K562 (cell line): ENCODE results near the gene SEC22C. TPM values are rescaled to one million over a fixed set of nuclear protein-coding genes. Genes with fewer than 3 reads are reported as not detected.

Source experiments
- ATAC-seq: fragments of 200-7000 bp; cut with Tn5 transposase; 3 replicates; pipeline ENCODE4 v1.9.1; 2020; ENCODE audit warnings: moderate library complexity
- BruUV-seq: library from RNA; stranded (reverse); fragments of 400-500 nt; replicated peaks from 2 replicates; lab custom pipeline; 2021; lab: Mats Ljungman, UMichigan
- CTCF ChIA-PET: fragments of 300-600 bp; formaldehyde crosslinking; extraction: SDS; loops from one replicate; lab custom pipeline; 2021; ENCODE audit warnings: low intra/inter-chr PET ratio; lab: Yijun Ruan, JAX
- POLR2A ChIA-PET: fragments of 300-600, 350-650 bp; sonication (Branson Sonifier 250); formaldehyde crosslinking; extraction: SDS; loops from one replicate; lab custom pipeline; 2021; ENCODE audit warnings: antibody characterized with exemption, inconsistent platforms; lab: Yijun Ruan, JAX
- DNase-seq, 4 experiments: peaks; one replicate each; pipeline versions ENCODE4 v3.0.0 to v3.0.0-alpha.2; 2011 to 2018; ENCODE audit warnings: low spot score in 3 of 4, mixed read lengths in 3 of 4; ENCODE audit errors: extremely low read depth in 1 of 4
- FAIRE-seq: peaks from 2 replicates; lab custom pipeline; 2011; peaks lifted over from hg19 to GRCh38; lab: Jason Lieb, UNC
- H2AFZ ChIP-seq: 2 replicates; pipeline ENCODE4 v1.6.0; 2011; ENCODE audit warnings: low read depth, low read length, control low read depth, inconsistent platforms
- H3K27ac ChIP-seq: fragments of 200-600 bp; 3 replicates; pipeline ENCODE4 v1.8.0; 2011; ENCODE audit warnings: low read depth, mild to moderate bottlenecking, control low read depth, inconsistent platforms, low read length, moderate library complexity, mixed read lengths; ENCODE audit errors: extremely low read depth
- H3K27me3 ChIP-seq, 2 experiments: fragments of 300-600 bp in 1 of 2; 2 replicates in 1 of 2; 3 replicates in 1 of 2; pipeline versions ENCODE4 v1.6.0 to v1.8.0; 2011; ENCODE audit warnings: inconsistent platforms in 2 of 2, low read length in 2 of 2, mild to moderate bottlenecking in 1 of 2, mixed read lengths in 1 of 2, moderate library complexity in 1 of 2; ENCODE audit not compliant: control insufficient read depth in 2 of 2, insufficient read depth in 2 of 2
- H3K36me3 ChIP-seq: fragments of 300-600 bp; 3 replicates; pipeline ENCODE4 v1.8.0; 2011; ENCODE audit warnings: mild to moderate bottlenecking, low read length, inconsistent platforms; ENCODE audit not compliant: control insufficient read depth, insufficient read depth
- H3K4me1 ChIP-seq, 2 experiments: fragments of 200-600 bp in 1 of 2; replicated peaks in 1 of 2; 2 replicates in 1 of 2; 3 replicates in 1 of 2; pipeline versions ENCODE4 v1.5.1 to v1.8.0; 2011; ENCODE audit warnings: inconsistent platforms in 2 of 2, low read length in 2 of 2, mild to moderate bottlenecking in 1 of 2, mixed read lengths in 1 of 2, moderate library complexity in 1 of 2; ENCODE audit not compliant: control insufficient read depth in 2 of 2, insufficient read depth in 2 of 2
- H3K4me2 ChIP-seq: 2 replicates; pipeline ENCODE4 v1.6.1; 2011; ENCODE audit warnings: low read length, control low read depth, inconsistent platforms, mixed read lengths; ENCODE audit not compliant: insufficient read depth
- H3K4me3 ChIP-seq: fragments of 200-600 bp; sonication (generic), shearing (Covaris generic); 2 replicates; pipeline ENCODE4 v1.5.1; 2016; ENCODE audit warnings: control low read depth, inconsistent platforms
- H3K79me2 ChIP-seq: fragments of 200-600 bp; 3 replicates; pipeline ENCODE4 v1.8.0; 2011; ENCODE audit warnings: low read length, inconsistent platforms; ENCODE audit not compliant: control insufficient read depth, insufficient read depth
- H3K9ac ChIP-seq, 2 experiments: 2 replicates each; pipeline versions ENCODE4 v1.6.0 to v1.6.1; 2011; ENCODE audit warnings: low read depth in 2 of 2, low read length in 2 of 2, control low read depth in 1 of 2, inconsistent platforms in 1 of 2, mild to moderate bottlenecking in 1 of 2, mixed read lengths in 1 of 2; ENCODE audit not compliant: insufficient read depth in 1 of 2
- H3K9me1 ChIP-seq: one replicate; pipeline ENCODE4 v1.6.0; 2011; ENCODE audit warnings: inconsistent platforms, mild to moderate bottlenecking, low read length, moderate library complexity; ENCODE audit not compliant: control insufficient read depth, insufficient read depth
- H3K9me3 ChIP-seq: replicated peaks from 2 replicates; pipeline ENCODE4 v1.5.1; 2011; ENCODE audit warnings: low read depth, low read length, inconsistent platforms; ENCODE audit not compliant: control insufficient read depth, insufficient read depth
- H4K20me1 ChIP-seq: replicated peaks from 2 replicates; pipeline ENCODE4 v1.6.1; 2011; ENCODE audit warnings: low read length, inconsistent platforms, mixed read lengths; ENCODE audit not compliant: control insufficient read depth, insufficient read depth
- CREBBP ChIP-seq: IDR thresholded peaks from one replicate; pipeline ENCODE4 v1.6.1; 2012; ENCODE audit warnings: low read depth, mild to moderate bottlenecking, control low read depth, inconsistent platforms, low read length
- CSDE1 ChIP-seq, 2 experiments: fragments of 450-650 bp; IDR thresholded peaks; 2 replicates each; pipeline ENCODE4 v1.6.1; 2016; ENCODE audit warnings: mild to moderate bottlenecking in 1 of 2
- HNRNPUL1 ChIP-seq: fragments of 200-400 bp; formaldehyde crosslinking; IDR thresholded peaks from 2 replicates; pipeline ENCODE4 v1.6.1; 2017; ENCODE audit warnings: low read length
- JUN ChIP-seq, 2 experiments: sonication (generic) in 1 of 2; formaldehyde crosslinking in 1 of 2; IDR thresholded peaks; 2 replicates each; pipeline versions ENCODE4 v1.6.1 to v1.8.0; 2012 to 2022; ENCODE audit warnings: borderline replicate concordance in 2 of 2, mild to moderate bottlenecking in 2 of 2, improper control_type of control experiment in 1 of 2, low read depth in 1 of 2, low read length in 1 of 2, missing genetic modification reagents in 1 of 2
- KAT7 ChIP-seq: sonication (generic); formaldehyde crosslinking; IDR thresholded peaks from 2 replicates; pipeline ENCODE4 v1.8.0; 2022; ENCODE audit warnings: missing genetic modification reagents, mild to moderate bottlenecking, borderline replicate concordance
- RBBP5 ChIP-seq: fragments of 200-600 bp; sonication (generic); IDR thresholded peaks from 2 replicates; pipeline ENCODE4 v1.6.1; 2012; ENCODE audit warnings: borderline replicate concordance, mild to moderate bottlenecking, low read length, control low read depth, inconsistent platforms; ENCODE audit not compliant: insufficient read depth, poor library complexity, severe bottlenecking
- RBM39 ChIP-seq: fragments of 200-400 bp; formaldehyde crosslinking; optimal IDR thresholded peaks from 2 replicates; pipeline ENCODE3; 2018; ENCODE audit warnings: low read depth, low read length
- SNRNP70 ChIP-seq: fragments of 200-400 bp; formaldehyde crosslinking; optimal IDR thresholded peaks from 2 replicates; pipeline ENCODE3; 2017; ENCODE audit warnings: low read depth, low read length
- SP1 ChIP-seq: sonication (generic); formaldehyde crosslinking; IDR thresholded peaks from 2 replicates; pipeline ENCODE4 v1.8.1; 2022; ENCODE audit warnings: mild to moderate bottlenecking, missing genetic modification reagents
- ZNF592 ChIP-seq: fragments of 450-650 bp; IDR thresholded peaks from 2 replicates; pipeline ENCODE4 v1.6.1; 2017; ENCODE audit warnings: antibody characterized with exemption, mild to moderate bottlenecking
- WGBS: fragments of 100-300 bp; shearing (Covaris generic); methylation state at CpG from one replicate; pipeline ENCODE4 v1.1.6; 2016; ENCODE audit warnings: low coverage, mixed read lengths; ENCODE audit not compliant: insufficient coverage; ENCODE audit errors: missing lambda C conversion rate; 5-methylcytosine and 5-hydroxymethylcytosine counted together
- in situ Hi-C: fragments of 300-500 bp; cut with MboI; formaldehyde crosslinking; loops from 4 replicates; pipeline ENCODE4 v1.15.0; 2018; ENCODE audit warnings: inconsistent platforms, mixed read lengths
- intact Hi-C: fragments of 100-400 bp; cut with micrococcal nuclease; formaldehyde crosslinking; loops from 2 replicates; pipeline ENCODE4 v1.14.2; 2022
- polyA plus RNA-seq, 8 experiments: library from polyadenylated mRNA; depleted of rRNA in 4 of 8; stranded (reverse) in 5 of 8; unstranded in 3 of 8; fragments of >200 nt; fragmentation: Nextera tagmentation in 2 of 8; fragmentation: Illumina TruSeq in 1 of 8; extraction: Ambion mirVana in 2 of 8; extraction: Trizol in 1 of 8; gene quantifications; 2 replicates each; pipeline versions ENCODE4 v1.2.1 to v1.2.3, GENCODE V29; 2011 to 2014; ENCODE audit warnings: inconsistent platforms in 1 of 8, missing spikeins in 1 of 8
- total RNA-seq, 7 experiments: library from RNA; depleted of rRNA in 6 of 7; stranded (reverse); fragments of >200 nt in 6 of 7; fragmentation: Illumina TruSeq in 2 of 7; extraction: Trizol in 2 of 7; gene quantifications; 2 replicates each; pipeline versions ENCODE4 v1.2.1 to v1.2.3, GENCODE V29; 2011 to 2021; ENCODE audit warnings: low replicate concordance in 1 of 7

Gene SEC22C
- total and polyA plus RNA-seq, 9 of the 15 experiments (the other 6 are each of a cell fraction or from before 2014, with no cell fraction given): 35.6 to 68.4 (median 50.7) TPM

- TF ChIP-seq KAT7 (CRISPR knock-in tag) (no peak), CSDE1 (IDR thresholded peaks at IDR 0.05) (no peak), CREBBP (no peak), RBM39 (no peak), JUN (IDR thresholded peaks at IDR 0.05; ENCODE audit: borderline replicate concordance, low read depth, low read length) (no peak), JUN (CRISPR knock-in tag; IDR thresholded peaks at IDR 0.05; ENCODE audit: borderline replicate concordance) (no peak), SNRNP70 (no peak)
- TF ChIP-seq, all 486 proteins: peak for 10
These were observed 11.9 kb upstream of the SEC22C start (continued) for GRCh38 chr3:42593635-42594034.

- WGBS: 22% methylated on average over 4 of the region's 4 CpGs
- FAIRE-seq (peak; percentile 26), DNase-seq (no peak), ATAC-seq (peak; percentile 0; the same call in 1 of the 3 replicates)
- H3K9me3 ChIP-seq: no peaks in the 10 kb centered on the region
- H3K4me2 ChIP-seq: peak overlapping the region; percentile 83
- H3K27ac ChIP-seq: peak overlapping the region; percentile 71
- H3K9me1 ChIP-seq: no peaks in the 10 kb centered on the region
- H3K27me3 ChIP-seq: no peaks in the 10 kb centered on the region
- peaks cover 39% of the 10 kb centered on the region for H3K79me2 ChIP-seq
- H3K4me3 ChIP-seq: peak overlapping the region; percentile 59
- peaks cover 16 to 21% of the 10 kb centered on the region in 2 experiments; a peak in 4 of 5 replicates for H3K4me1 ChIP-seq
- TF ChIP-seq HNRNPUL1: no peak
- peak; percentile 39; the same call in 1 of the 2 replicates for TF ChIP-seq SP1 (CRISPR knock-in tag)
- peak; percentile 10; the same call in 1 of the 2 replicates for TF ChIP-seq ZNF592
- TF ChIP-seq RBBP5: peak; percentile 21
- no peaks in the 10 kb centered on the region for H4K20me1 ChIP-seq
- peaks cover 48% of the 10 kb centered on the region for H3K36me3 ChIP-seq
- in situ Hi-C loops: no loop called here
- ChIA-PET POLR2A (interaction anchor here (0.6 to 3.4 kb wide), 6 partner anchors 9 to 212 kb away, joined by 3 to 33 read pairs (median 4); partner anchors contain the start of genes HIGD1A, NKTR and SEC22C), CTCF (no interaction called here)
- intact Hi-C loops: no loop called here
- BruUV-seq: TSS peak; percentile 45
- H3K9ac ChIP-seq: peak overlapping the region; percentile 81 to 95; a peak in 3 of 4 replicates
- H2AFZ ChIP-seq: no peak overlapping the region
These were observed 10.0 kb upstream of the SEC22C start for GRCh38 chr3:42591811-42592210.
